Femur (tissue), 1 donor: ENCODE measurements around the gene ABCB6.
A peak's percentile ranks its signal among the peaks of the same experiment; 100 is the strongest.

Experiments used
- DNase-seq: peaks from one replicate; pipeline ENCODE4 v3.0.0-alpha.2; 2017

The ABCB6 gene

DNA sequence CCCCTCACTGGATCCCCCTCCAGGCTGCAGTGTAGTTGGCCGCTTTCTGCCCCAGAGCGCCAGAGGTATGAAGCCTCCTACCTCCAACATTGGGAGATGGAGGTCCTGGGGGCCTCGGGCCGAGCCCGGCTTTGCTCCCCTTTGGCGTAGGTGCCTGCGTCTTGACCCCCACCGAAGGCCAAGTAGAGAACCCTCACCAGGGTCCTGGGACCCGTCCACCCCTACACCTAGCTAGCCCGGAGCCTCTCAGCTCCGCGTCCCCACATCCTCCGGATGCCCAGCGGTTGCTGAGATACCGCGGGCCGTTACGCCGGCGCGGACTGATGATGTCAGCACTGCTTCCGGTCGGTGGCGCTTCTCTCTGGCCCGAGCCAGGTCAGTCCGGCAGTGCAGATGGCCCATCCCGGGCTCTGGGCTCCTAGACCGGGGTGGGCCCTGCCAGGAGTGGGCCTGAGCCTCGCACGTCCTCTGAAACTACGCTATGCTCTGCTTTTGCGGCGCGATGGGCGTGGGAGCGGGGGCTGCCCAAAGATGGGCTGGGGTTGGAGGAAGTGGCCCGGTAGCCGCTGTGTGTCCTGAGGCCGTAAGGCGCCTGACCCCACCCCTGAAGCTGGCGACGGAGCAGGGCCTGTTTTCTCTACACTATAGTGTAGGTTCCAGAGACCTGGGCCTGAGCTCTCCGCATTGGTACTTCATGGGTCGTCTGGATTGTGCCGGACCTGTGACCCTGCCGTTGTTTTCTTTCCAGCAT, 26.6 kb upstream of the ABCB6 start, which contains the start of the genes GLB1L and STK16:
TSS of gene GLB1L (minus strand) at position 297 of the 751 bp plus-strand sequence. CDS start 1,871 bp downstream, outside the sequence.
TSS of gene STK16 (plus strand) at position 332 of the 751 bp plus-strand sequence. CDS start 521 bp downstream, outside the sequence.
- peak; percentile 96 for DNase-seq

GRCh38 chr2:219244789-219245147, 26.0 kb upstream of the ABCB6 start:
- DNase-seq: no peak

GRCh38 chr2:219243291-219243761, 24.6 kb upstream of the ABCB6 start:
- DNase-seq: no peak

GRCh38 chr2:219234331-219234730, 15.6 kb upstream of the ABCB6 start:
- DNase-seq: no peak

DNA sequence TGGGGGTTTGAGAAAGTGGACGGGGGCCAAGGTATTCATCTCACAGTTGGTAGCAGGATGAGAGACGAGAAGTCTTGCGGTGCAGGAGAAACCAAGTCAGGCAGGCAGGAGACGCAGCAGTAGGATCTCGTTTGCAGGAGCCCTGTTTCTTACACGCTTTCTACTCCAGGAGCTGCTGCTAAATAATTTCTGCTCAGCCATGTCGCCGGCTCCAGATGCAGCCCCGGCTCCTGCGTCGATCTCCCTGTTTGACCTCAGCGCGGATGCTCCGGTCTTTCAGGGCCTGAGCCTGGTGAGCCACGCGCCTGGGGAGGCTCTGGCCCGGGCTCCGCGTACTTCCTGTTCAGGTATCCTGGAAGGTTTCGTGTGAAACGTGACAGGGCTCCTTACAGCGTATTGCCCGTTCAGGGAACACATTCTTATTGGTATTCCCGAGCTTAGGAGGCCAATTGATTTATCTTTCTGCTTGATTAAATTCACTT, 11.3 kb upstream of the ABCB6 start:
- DNase-seq: no peak

- DNase-seq: peak; percentile 99
Observed at GRCh38 chr2:219229305-219230058, 10.7 kb upstream of the ABCB6 start, which contains the start of the genes ANKZF1 and ATG9A. TSS of gene ANKZF1 (plus strand) at chr2:219229806. CDS start at chr2:219230258, 452 bp downstream. TSS of gene ATG9A (minus strand) at chr2:219229636. CDS start at chr2:219228024, 1,612 bp downstream.

GRCh38 chr2:219228911-219229304, 10.2 kb upstream of the ABCB6 start:
- no peak for DNase-seq

DNA sequence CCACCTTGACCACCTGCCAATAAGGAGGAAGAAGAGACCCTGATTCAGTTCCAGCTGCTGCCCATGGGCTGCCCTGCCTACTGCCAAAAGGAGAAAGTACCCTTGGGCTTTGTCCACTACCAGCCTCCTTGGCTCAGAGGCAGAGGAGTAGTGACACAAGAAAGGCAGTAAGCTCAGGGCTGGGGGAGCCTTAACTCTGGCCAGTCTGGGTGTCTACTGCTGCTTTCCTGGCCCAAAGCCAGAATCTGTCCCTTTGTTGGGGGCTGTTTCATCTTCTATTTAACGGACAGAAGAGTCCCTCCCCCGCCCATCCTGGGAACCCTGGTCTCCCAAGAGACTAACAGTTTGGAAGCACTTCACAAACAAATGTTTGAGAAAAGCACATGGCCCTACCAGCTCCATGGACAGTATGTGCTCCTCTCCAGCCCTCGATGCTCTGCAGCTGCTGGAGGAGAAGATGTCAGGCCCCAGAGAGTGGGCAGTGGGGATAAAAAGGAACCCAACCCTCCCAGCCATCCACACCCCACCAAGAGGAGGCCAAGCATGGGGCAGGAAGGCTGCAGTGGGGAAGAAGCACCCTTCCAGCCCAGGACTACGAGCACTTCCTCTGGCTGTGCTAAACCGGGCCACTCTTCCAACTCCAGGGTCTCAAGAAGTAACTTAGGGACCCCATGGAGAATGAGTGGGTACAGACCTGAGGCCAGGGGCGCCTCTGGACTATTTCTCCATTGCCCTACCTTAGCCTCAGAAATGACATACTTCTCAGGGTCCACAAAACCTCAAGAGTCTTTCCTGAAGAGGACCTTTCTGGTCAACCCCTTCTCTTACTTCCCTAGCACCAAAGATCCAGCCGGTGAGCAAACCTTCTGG, 9.5 kb upstream of the ABCB6 start:
- no peak for DNase-seq

- DNase-seq: no peak
Observed at GRCh38 chr2:219225350-219225749, 6.6 kb upstream of the ABCB6 start.

- no peak for DNase-seq
Observed at GRCh38 chr2:219223831-219224610, 5.3 kb upstream of the ABCB6 start.

- no peak for DNase-seq
Observed at GRCh38 chr2:219221957-219222518, 3.3 kb upstream of the ABCB6 start.

- no peak for DNase-seq
Observed at GRCh38 chr2:219220652-219221402, 2.1 kb upstream of the ABCB6 start.

DNA sequence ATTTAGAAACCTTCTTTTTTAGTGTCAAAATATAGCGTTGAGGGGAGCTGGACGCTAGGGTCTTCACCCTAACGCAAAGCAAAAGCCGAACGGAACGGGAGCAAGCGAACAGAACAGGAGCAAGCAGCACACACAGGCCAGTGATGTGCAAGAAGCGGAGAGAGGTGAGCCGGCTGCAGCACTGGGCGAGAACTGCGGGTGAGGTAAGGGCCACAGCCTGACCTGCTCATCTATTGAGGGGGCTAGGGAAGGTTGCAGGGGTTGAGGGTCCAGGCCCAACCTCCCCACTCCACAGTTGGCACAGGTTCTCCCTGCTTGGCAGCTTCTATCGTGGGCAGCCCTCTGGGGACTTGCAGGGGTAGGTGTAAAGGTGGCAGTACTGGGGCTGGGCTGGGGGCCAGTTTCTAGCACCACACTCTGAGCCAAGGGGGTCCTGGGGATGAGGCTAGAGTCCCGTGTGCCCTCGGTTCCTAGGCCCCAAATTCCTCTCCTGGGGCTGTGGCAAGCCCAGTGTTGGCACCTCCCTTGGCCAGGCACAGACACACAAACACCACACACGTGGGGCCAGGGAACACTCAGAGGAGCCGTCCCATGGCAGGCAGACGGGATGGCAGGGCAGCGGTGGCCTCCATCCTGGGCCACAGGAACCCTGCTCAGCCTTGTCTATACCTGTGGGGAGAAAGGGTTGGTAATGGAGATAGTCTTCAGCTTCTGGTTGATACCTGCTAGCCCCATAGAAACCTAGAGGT, 1.2 kb upstream of the ABCB6 start:
- no peak for DNase-seq

GRCh38 chr2:219218217-219218731, 484 bp downstream of the ABCB6 start:
- DNase-seq: peak; percentile 90

- DNase-seq: no peak
Observed at GRCh38 chr2:219216535-219216915, 2.2 kb downstream of the ABCB6 start.

DNA sequence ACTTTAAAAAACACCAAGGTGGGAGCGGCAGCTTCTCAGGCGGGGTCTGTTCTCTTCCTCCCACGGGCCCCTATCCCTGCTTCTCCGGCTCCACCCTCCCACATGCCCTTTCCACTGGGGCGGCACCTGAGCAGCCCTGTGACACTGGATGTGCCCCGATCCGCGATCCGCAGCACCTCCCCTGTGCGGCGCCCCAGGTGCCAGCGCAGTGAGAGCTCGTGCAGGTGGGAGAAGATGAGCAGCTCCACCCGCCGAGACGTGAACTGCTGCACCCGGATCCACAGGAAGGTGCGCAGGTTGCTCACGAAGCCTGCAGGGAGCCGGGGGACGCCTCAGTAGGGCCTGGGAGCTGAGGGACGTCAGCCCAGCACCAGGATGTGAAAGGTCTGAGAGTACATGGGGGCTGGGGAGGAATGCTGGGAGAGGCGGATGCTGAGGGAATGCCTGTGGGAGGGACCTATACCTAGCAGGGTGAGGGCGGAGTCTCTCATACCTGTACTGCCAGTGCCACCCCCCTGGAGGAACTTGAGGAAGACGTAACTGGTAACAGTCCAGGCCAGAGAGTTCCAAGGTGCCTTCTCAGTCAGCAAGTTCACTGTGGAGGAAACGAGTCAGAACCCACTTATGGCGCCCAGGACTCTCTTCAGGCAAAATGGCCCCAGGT, 2.8 kb downstream of the ABCB6 start:
- DNase-seq: no peak

DNA sequence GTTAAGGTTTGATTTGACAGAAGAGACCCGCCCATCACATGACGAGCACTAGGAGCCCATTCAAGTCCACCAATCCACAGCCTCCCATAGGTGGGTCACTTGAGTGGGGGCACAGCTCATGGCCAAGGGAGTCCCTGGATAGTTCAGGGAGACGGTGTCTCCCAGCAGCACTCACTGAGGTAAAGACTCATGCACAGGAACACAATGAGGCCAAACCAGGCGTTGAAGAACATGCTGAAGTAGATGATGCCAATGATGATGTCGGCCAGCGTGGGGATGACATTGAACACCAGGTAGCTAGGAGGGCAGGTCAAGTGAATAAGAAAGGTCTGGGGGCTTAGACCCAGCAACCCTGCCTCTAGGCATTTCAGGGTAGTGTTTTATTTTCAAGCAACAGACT, 4.0 kb downstream of the ABCB6 start:
- no peak for DNase-seq

- no peak for DNase-seq
Observed at GRCh38 chr2:219214141-219214540, 4.6 kb downstream of the ABCB6 start.

DNA sequence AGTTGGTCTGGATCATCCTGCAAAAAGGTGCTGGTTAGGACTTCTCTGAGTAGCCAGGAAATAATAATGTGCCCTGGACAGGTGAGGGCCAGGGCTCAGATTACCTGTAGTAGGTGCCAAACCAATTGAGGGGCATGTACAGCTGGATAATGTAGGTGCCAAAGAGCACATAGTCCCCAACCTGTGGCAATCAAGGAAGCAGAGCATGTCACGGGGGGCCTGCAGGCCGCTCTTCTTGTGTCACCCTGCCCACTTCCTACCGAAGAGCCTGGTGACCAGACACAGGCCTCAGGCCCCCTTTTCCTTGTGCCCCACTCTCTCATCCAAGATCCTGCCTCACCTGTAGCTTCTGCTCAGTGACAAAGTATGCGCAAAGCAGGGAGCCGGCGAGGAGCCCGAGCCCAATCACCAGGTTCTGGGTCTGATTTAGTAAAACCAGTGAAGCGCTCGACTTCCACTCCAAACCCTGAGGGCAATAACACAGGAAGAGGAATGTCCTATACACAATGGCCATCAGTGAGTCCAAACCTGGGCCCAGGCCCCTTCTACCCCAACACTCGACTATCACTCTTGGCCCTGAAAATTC, 5.2 kb downstream of the ABCB6 start:
- no peak for DNase-seq
